ENCODE data around the gene KCNK3. TPM values are rescaled to one million over a fixed set of nuclear protein-coding genes. Genes with fewer than 3 reads are reported as not detected.

The KCNK3 gene
- polyA plus RNA-seq, 1 of the 3 experiments (the other 2 are of a cell fraction), result 0.16 TPM

DNA sequence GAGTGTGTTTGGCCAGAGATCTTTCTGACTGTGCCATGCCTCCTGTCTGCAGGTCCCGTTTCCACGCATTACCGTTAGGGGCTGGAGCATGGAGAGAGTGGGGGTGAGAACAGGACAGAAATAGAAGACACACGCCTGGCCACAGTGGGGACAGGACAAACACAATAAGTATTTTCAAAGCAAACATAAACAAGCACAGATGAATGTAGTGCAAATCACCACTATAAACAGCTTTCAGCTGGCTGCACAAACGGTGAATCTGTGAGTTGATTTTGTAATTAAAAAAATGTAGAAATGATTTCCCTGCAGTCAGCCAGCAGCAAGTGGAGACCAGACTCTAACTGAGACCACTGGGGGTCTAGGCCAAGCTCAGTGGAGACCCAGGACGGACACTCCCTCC is 6.8 kb downstream of the KCNK3 start:
- Histone ChIP-seq H3K79me2 (ENCODE audit: insufficient read depth) (no peaks in the 10 kb centered on the region), H2AFZ (ENCODE audit: low read depth) (no peak overlapping the region), H3K36me3 (replicated peaks in 1 of 2; ENCODE audit: control insufficient read depth in 1 of 2, insufficient read depth in 2 of 2, low read length in 1 of 2) (no peaks in the 10 kb centered on the region), H3K9me3 (no peaks in the 10 kb centered on the region), H4K20me1 (ENCODE audit: insufficient read depth) (no peaks in the 10 kb centered on the region), H3K9me2 (no peaks in the 10 kb centered on the region), H3K27me3 (ENCODE audit: insufficient read depth) (peaks cover 6% of the 10 kb centered on the region), H3K4me1 (ENCODE audit: control insufficient read depth in 1 of 2, insufficient read depth in 2 of 2, low read depth in 1 of 2, low read length in 1 of 2) (peaks cover 8 to 30% of the 10 kb centered on the region in 2 experiments; a peak in 1 of 4 replicates), H3K27ac (ENCODE audit: low read depth in 2 of 2, low read length in 1 of 2) (no peak overlapping the region), H3F3A (replicated peaks; ENCODE audit: insufficient read depth) (peaks cover 3% of the 10 kb centered on the region), H3K4me3 (ENCODE audit: low read depth in 2 of 2, low read length in 1 of 2) (no peak overlapping the region), H3K4me2 (no peak overlapping the region), H3K9ac (no peak overlapping the region)
- POLR2A ChIA-PET, result no interaction called here
- TF ChIP-seq, protein P1, sequence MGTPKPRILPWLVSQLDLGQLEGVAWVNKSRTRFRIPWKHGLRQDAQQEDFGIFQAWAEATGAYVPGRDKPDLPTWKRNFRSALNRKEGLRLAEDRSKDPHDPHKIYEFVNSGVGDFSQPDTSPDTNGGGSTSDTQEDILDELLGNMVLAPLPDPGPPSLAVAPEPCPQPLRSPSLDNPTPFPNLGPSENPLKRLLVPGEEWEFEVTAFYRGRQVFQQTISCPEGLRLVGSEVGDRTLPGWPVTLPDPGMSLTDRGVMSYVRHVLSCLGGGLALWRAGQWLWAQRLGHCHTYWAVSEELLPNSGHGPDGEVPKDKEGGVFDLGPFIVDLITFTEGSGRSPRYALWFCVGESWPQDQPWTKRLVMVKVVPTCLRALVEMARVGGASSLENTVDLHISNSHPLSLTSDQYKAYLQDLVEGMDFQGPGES (IDR thresholded peaks at IDR 0.05; ENCODE audit: low read depth, low read length), result no peak
- no peak for TF ChIP-seq TEAD4 (IDR thresholded peaks at IDR 0.05; ENCODE audit: borderline replicate concordance, insufficient read depth)
- no peak for TF ChIP-seq RAD21 (IDR thresholded peaks at IDR 0.05; ENCODE audit: low read length)
- TF ChIP-seq, protein P2, sequence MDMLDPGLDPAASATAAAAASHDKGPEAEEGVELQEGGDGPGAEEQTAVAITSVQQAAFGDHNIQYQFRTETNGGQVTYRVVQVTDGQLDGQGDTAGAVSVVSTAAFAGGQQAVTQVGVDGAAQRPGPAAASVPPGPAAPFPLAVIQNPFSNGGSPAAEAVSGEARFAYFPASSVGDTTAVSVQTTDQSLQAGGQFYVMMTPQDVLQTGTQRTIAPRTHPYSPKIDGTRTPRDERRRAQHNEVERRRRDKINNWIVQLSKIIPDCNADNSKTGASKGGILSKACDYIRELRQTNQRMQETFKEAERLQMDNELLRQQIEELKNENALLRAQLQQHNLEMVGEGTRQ (IDR thresholded peaks at IDR 0.05; ENCODE audit: borderline replicate concordance, low read depth, low read length), result no peak
- TF ChIP-seq TAF1 (IDR thresholded peaks at IDR 0.05; ENCODE audit: borderline replicate concordance, low read depth, low read length), result no peak
- TF ChIP-seq, protein P3, sequence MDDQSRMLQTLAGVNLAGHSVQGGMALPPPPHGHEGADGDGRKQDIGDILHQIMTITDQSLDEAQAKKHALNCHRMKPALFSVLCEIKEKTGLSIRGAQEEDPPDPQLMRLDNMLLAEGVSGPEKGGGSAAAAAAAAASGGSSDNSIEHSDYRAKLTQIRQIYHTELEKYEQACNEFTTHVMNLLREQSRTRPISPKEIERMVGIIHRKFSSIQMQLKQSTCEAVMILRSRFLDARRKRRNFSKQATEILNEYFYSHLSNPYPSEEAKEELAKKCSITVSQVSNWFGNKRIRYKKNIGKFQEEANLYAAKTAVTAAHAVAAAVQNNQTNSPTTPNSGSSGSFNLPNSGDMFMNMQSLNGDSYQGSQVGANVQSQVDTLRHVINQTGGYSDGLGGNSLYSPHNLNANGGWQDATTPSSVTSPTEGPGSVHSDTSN (IDR thresholded peaks at IDR 0.05), result no peak
- TF ChIP-seq, protein P4, sequence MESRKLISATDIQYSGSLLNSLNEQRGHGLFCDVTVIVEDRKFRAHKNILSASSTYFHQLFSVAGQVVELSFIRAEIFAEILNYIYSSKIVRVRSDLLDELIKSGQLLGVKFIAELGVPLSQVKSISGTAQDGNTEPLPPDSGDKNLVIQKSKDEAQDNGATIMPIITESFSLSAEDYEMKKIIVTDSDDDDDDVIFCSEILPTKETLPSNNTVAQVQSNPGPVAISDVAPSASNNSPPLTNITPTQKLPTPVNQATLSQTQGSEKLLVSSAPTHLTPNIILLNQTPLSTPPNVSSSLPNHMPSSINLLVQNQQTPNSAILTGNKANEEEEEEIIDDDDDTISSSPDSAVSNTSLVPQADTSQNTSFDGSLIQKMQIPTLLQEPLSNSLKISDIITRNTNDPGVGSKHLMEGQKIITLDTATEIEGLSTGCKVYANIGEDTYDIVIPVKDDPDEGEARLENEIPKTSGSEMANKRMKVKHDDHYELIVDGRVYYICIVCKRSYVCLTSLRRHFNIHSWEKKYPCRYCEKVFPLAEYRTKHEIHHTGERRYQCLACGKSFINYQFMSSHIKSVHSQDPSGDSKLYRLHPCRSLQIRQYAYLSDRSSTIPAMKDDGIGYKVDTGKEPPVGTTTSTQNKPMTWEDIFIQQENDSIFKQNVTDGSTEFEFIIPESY (IDR thresholded peaks at IDR 0.05; ENCODE audit: borderline replicate concordance, low read depth), result no peak
- TF ChIP-seq, protein P5, sequence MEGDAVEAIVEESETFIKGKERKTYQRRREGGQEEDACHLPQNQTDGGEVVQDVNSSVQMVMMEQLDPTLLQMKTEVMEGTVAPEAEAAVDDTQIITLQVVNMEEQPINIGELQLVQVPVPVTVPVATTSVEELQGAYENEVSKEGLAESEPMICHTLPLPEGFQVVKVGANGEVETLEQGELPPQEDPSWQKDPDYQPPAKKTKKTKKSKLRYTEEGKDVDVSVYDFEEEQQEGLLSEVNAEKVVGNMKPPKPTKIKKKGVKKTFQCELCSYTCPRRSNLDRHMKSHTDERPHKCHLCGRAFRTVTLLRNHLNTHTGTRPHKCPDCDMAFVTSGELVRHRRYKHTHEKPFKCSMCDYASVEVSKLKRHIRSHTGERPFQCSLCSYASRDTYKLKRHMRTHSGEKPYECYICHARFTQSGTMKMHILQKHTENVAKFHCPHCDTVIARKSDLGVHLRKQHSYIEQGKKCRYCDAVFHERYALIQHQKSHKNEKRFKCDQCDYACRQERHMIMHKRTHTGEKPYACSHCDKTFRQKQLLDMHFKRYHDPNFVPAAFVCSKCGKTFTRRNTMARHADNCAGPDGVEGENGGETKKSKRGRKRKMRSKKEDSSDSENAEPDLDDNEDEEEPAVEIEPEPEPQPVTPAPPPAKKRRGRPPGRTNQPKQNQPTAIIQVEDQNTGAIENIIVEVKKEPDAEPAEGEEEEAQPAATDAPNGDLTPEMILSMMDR (IDR thresholded peaks at IDR 0.05), result no peak
- TF ChIP-seq EP300 (IDR thresholded peaks at IDR 0.05; ENCODE audit: borderline replicate concordance in 1 of 2, low read depth in 1 of 2, low read length in 1 of 2), result no peak
- CTCF ChIA-PET, result interaction anchor here (0.7 to 4.3 kb wide), 5 partner anchors 10 to 93 kb away, joined by 3 to 25 read pairs (median 11); no protein-coding TSS in a partner anchor
- 62% methylated on average over 6 of the region's 6 CpGs for WGBS (ENCODE audit: low lambda C conversion rate)
- DNase-seq, result no peak

Measured in SK-N-SH (cell line).